BJ (cell line): ENCODE data around the gene HAND2. TPM values are rescaled to one million over a fixed set of nuclear protein-coding genes. Genes with fewer than 3 reads are reported as not detected.
A peak's percentile ranks its signal among the peaks of the same experiment; 100 is the strongest.

Experiments
- CTCF ChIA-PET: fragments of 350-600 bp; formaldehyde crosslinking; extraction: SDS; loops from one replicate; lab custom pipeline; 2021; ENCODE audit warnings: antibody characterized with exemption, inconsistent platforms; lab: Yijun Ruan, JAX
- POLR2A ChIA-PET: fragments of 300-600 bp; sonication (Branson Sonifier 250); formaldehyde crosslinking; extraction: SDS; loops from one replicate; lab custom pipeline; 2021; ENCODE audit warnings: antibody characterized with exemption; lab: Charles Lee
- DNase-seq: peaks from one replicate; pipeline ENCODE4 v3.0.0-alpha.2; 2011; ENCODE audit warnings: low read depth
- H3K27me3 ChIP-seq: 2 replicates; pipeline ENCODE4 v1.6.0; 2011; ENCODE audit warnings: low read length; ENCODE audit not compliant: control insufficient read depth, insufficient read depth
- H3K36me3 ChIP-seq: 2 replicates; pipeline ENCODE4 v1.5.1; 2011; ENCODE audit warnings: low read length; ENCODE audit not compliant: control insufficient read depth, insufficient read depth
- H3K4me3 ChIP-seq: 2 replicates; pipeline ENCODE4 v1.5.1; 2011; ENCODE audit warnings: low read depth, mild to moderate bottlenecking, control low read depth, low read length
- CTCF ChIP-seq: IDR thresholded peaks from 2 replicates; pipeline ENCODE4 v1.5.1; 2011; ENCODE audit warnings: low read depth, mild to moderate bottlenecking, control low read depth, inconsistent platforms, low read length, moderate library complexity; ENCODE audit not compliant: insufficient read depth
- polyA plus RNA-seq: library from polyadenylated mRNA; depleted of rRNA; stranded (reverse); fragments of >200 nt; gene quantifications from 2 replicates; pipeline ENCODE4 v1.2.3, GENCODE V29; 2011

The HAND2 gene
- polyA plus RNA-seq, 1 experiment = 3.6 TPM

- Histone ChIP-seq H3K4me3 (peak overlapping the region; percentile 51), H3K27me3 (no peaks in the 10 kb centered on the region), H3K36me3 (no peaks in the 10 kb centered on the region)
- DNase-seq = no peak
- ChIA-PET CTCF (interaction anchor here (1.4 to 1.5 kb wide), 2 partner anchors 33 to 106 kb away, joined by 3 to 5 read pairs; no protein-coding TSS in a partner anchor), POLR2A (no interaction called here)
- TF ChIP-seq CTCF = no peak
Measured at GRCh38 chr4:173526724-173527102, 3.3 kb downstream of the HAND2 start.

GRCh38 chr4:173526027-173526482 lies 4.0 kb downstream of the HAND2 start:
- H3K27me3 ChIP-seq = no peaks in the 10 kb centered on the region
- no peak for DNase-seq
- ChIA-PET POLR2A (no interaction called here), CTCF (no interaction called here)
- no peaks in the 10 kb centered on the region for H3K36me3 ChIP-seq
- TF ChIP-seq CTCF = no peak
- no peak overlapping the region for H3K4me3 ChIP-seq

GRCh38 chr4:173525118-173526011 lies 4.7 kb downstream of the HAND2 start:
- Histone ChIP-seq H3K36me3 (no peaks in the 10 kb centered on the region), H3K27me3 (no peaks in the 10 kb centered on the region), H3K4me3 (no peak overlapping the region)
- TF ChIP-seq CTCF = no peak
- POLR2A ChIA-PET = no interaction called here
- no peak for DNase-seq
- CTCF ChIA-PET = no interaction called here

GRCh38 chr4:173524218-173525117 lies 5.6 kb downstream of the HAND2 start:
- no peak for TF ChIP-seq CTCF
- H3K36me3 ChIP-seq = no peaks in the 10 kb centered on the region
- no peaks in the 10 kb centered on the region for H3K27me3 ChIP-seq
- ChIA-PET POLR2A (no interaction called here), CTCF (interaction anchor here (2.8 kb wide), 1 partner anchor 19 kb away, joined by 11 read pairs; no protein-coding TSS in a partner anchor)
- no peak overlapping the region for H3K4me3 ChIP-seq
- no peak for DNase-seq
